SK-N-SH (cell line): ENCODE results near the gene TBL3. TPM values are rescaled to one million over a fixed set of nuclear protein-coding genes. Genes with fewer than 3 reads are reported as not detected.

Experiments used
- CTCF ChIA-PET: fragments of 300-600, 350-600 bp; formaldehyde crosslinking; extraction: SDS; loops from one replicate; lab custom pipeline; 2021; lab: Yijun Ruan, JAX
- POLR2A ChIA-PET: fragments of 350-600 bp; sonication (Branson Sonifier 250); formaldehyde crosslinking; extraction: SDS; loops from one replicate; lab custom pipeline; 2020; ENCODE audit warnings: antibody characterized with exemption, inconsistent platforms; lab: Yijun Ruan, JAX
- DNase-seq: peaks from one replicate; pipeline ENCODE4 v3.0.0; 2012
- H2AFZ ChIP-seq: fragments of 200-600 bp; sonication (generic); 2 replicates; pipeline ENCODE4 v1.8.1; 2016; ENCODE audit warnings: antibody characterized with exemption, mild to moderate bottlenecking, low read depth
- H3F3A ChIP-seq: fragments of 200-600 bp; sonication (generic); replicated peaks from 2 replicates; pipeline ENCODE3; 2016; ENCODE audit warnings: antibody characterized with exemption, mild to moderate bottlenecking; ENCODE audit not compliant: insufficient read depth
- H3K27ac ChIP-seq, 2 experiments: fragments of 200-500 bp in 1 of 2; fragments of 200-600 bp in 1 of 2; sonication (Bioruptor generic) in 1 of 2; sonication (generic), shearing (Covaris generic) in 1 of 2; 2 replicates each; pipeline versions ENCODE4 v1.5.1 to v1.6.1; 2014 to 2016; ENCODE audit warnings: low read depth in 2 of 2, inconsistent platforms in 1 of 2, low read length in 1 of 2, mild to moderate bottlenecking in 1 of 2, mixed read lengths in 1 of 2
- H3K27me3 ChIP-seq: fragments of 200-600 bp; sonication (generic), shearing (Covaris generic); 2 replicates; pipeline ENCODE4 v1.6.1; 2016; ENCODE audit warnings: mixed run types; ENCODE audit not compliant: insufficient read depth
- H3K36me3 ChIP-seq, 2 experiments: fragments of 200-500 bp in 1 of 2; fragments of 200-600 bp in 1 of 2; sonication (Bioruptor generic) in 1 of 2; sonication (generic) in 1 of 2; replicated peaks in 1 of 2; 2 replicates each; pipeline versions ENCODE3 to v1.5.1; 2014 to 2016; ENCODE audit warnings: low read length in 1 of 2, mild to moderate bottlenecking in 1 of 2; ENCODE audit not compliant: insufficient read depth in 2 of 2, control insufficient read depth in 1 of 2
- H3K4me1 ChIP-seq, 2 experiments: fragments of 200-500 bp in 1 of 2; fragments of 200-600 bp in 1 of 2; sonication (Bioruptor generic) in 1 of 2; sonication (generic), shearing (Covaris generic) in 1 of 2; 2 replicates each; pipeline versions ENCODE4 v1.5.1 to v1.6.1; 2014 to 2016; ENCODE audit warnings: low read depth in 1 of 2, low read length in 1 of 2, mixed run types in 1 of 2; ENCODE audit not compliant: insufficient read depth in 2 of 2, control insufficient read depth in 1 of 2
- H3K4me2 ChIP-seq: fragments of 200-600 bp; sonication (generic), shearing (Covaris generic); 2 replicates; pipeline ENCODE4 v1.6.1; 2017; ENCODE audit warnings: mixed run types
- H3K4me3 ChIP-seq, 2 experiments: fragments of 200-500 bp in 1 of 2; fragments of 200-600 bp in 1 of 2; sonication (Bioruptor generic) in 1 of 2; sonication (generic), shearing (Covaris generic) in 1 of 2; 2 replicates each; pipeline versions ENCODE4 v1.5.1 to v1.8.1; 2014 to 2016; ENCODE audit warnings: low read depth in 2 of 2, inconsistent platforms in 1 of 2, low read length in 1 of 2, mild to moderate bottlenecking in 1 of 2, mixed read lengths in 1 of 2, moderate library complexity in 1 of 2
- H3K79me2 ChIP-seq: fragments of 200-600 bp; sonication (generic); 2 replicates; pipeline ENCODE4 v1.8.1; 2017; ENCODE audit warnings: mild to moderate bottlenecking; ENCODE audit not compliant: insufficient read depth
- H3K9ac ChIP-seq: fragments of 200-600 bp; sonication (generic); 2 replicates; pipeline ENCODE4 v1.6.1; 2017; ENCODE audit warnings: mixed run types
- H3K9me2 ChIP-seq: fragments of 200-600 bp; sonication (generic); 2 replicates; pipeline ENCODE4 v1.6.1; 2017; ENCODE audit warnings: mixed run types
- H3K9me3 ChIP-seq: fragments of 200-600 bp; sonication (generic); 2 replicates; pipeline ENCODE4 v1.6.1; 2017; ENCODE audit warnings: mixed run types, mild to moderate bottlenecking, moderate library complexity
- H4K20me1 ChIP-seq: fragments of 200-600 bp; sonication (generic); 2 replicates; pipeline ENCODE4 v1.6.1; 2017; ENCODE audit warnings: mild to moderate bottlenecking, mixed run types; ENCODE audit not compliant: insufficient read depth
- CHD2 ChIP-seq: fragments of 150-350 bp; IDR thresholded peaks from 2 replicates; pipeline ENCODE4 v1.6.1; 2018; ENCODE audit warnings: low read length; ENCODE audit not compliant: partially characterized antibody
- CTCF ChIP-seq: fragments of 200-600 bp; sonication (generic); IDR thresholded peaks from 2 replicates; pipeline ENCODE4 v1.6.1; 2017; ENCODE audit warnings: antibody characterized with exemption, mild to moderate bottlenecking, moderate library complexity
- EZH2phosphoT487 ChIP-seq: fragments of 200-600 bp; sonication (generic); IDR thresholded peaks from 2 replicates; pipeline ENCODE4 v1.6.1; 2017; ENCODE audit warnings: low read depth, mixed run types, mild to moderate bottlenecking, antibody characterized with exemption, moderate library complexity, borderline replicate concordance
- JUND ChIP-seq: IDR thresholded peaks from 2 replicates; pipeline ENCODE4 v1.4.0; 2012
- MEF2A ChIP-seq: IDR thresholded peaks from 2 replicates; pipeline ENCODE4 v1.4.0; 2012; ENCODE audit warnings: low read depth, borderline replicate concordance
- NFIC ChIP-seq: IDR thresholded peaks from 2 replicates; pipeline ENCODE4 v1.4.0; 2012; ENCODE audit warnings: borderline replicate concordance
- NRF1 ChIP-seq: IDR thresholded peaks from 2 replicates; pipeline ENCODE4 v1.6.1; 2012; ENCODE audit warnings: low read depth, mild to moderate bottlenecking, low read length
- TCF12 ChIP-seq: IDR thresholded peaks from 2 replicates; pipeline ENCODE4 v1.4.0; 2012
- TEAD4 ChIP-seq: IDR thresholded peaks from 2 replicates; pipeline ENCODE4 v1.4.0; 2012; ENCODE audit warnings: mild to moderate bottlenecking, borderline replicate concordance; ENCODE audit not compliant: insufficient read depth
- YY1 ChIP-seq: IDR thresholded peaks from 2 replicates; pipeline ENCODE4 v1.4.0; 2012; ENCODE audit warnings: low read depth, mild to moderate bottlenecking
- WGBS: methylation state at CpG from one replicate; pipeline ENCODE4 v1.1.6; 2017; ENCODE audit warnings: low lambda C conversion rate; 5-methylcytosine and 5-hydroxymethylcytosine counted together
- polyA plus RNA-seq, 3 experiments: library from polyadenylated mRNA; depleted of rRNA; stranded (reverse); fragments of >200 nt; gene quantifications; 2 replicates each; pipeline ENCODE4 v1.2.3, GENCODE V29; 2012
- TF ChIP-seq, protein P1 (sequence below): IDR thresholded peaks from 2 replicates; pipeline ENCODE4 v1.4.0; 2012; ENCODE audit warnings: low read depth, borderline replicate concordance
- TF ChIP-seq, protein P2 (sequence below): IDR thresholded peaks from 2 replicates; pipeline ENCODE4 v1.4.0; 2012; ENCODE audit warnings: low read depth, borderline replicate concordance

Gene TBL3
- polyA plus RNA-seq, 1 of the 3 experiments (the other 2 are of a cell fraction) = 37.1 TPM

- peaks cover 0 to 18% of the 10 kb centered on the region in 2 experiments; a peak in 1 of 4 replicates for H3K4me1 ChIP-seq
- TF ChIP-seq EZH2phosphoT487 (no peak), TCF12 (no peak), MEF2A (no peak), NFIC (no peak), CTCF (no peak), NRF1 (no peak), JUND (no peak), YY1 (no peak), CHD2 (no peak), TEAD4 (no peak)
- TF ChIP-seq, protein P1, sequence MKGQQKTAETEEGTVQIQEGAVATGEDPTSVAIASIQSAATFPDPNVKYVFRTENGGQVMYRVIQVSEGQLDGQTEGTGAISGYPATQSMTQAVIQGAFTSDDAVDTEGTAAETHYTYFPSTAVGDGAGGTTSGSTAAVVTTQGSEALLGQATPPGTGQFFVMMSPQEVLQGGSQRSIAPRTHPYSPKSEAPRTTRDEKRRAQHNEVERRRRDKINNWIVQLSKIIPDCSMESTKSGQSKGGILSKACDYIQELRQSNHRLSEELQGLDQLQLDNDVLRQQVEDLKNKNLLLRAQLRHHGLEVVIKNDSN = no peak
- TF ChIP-seq, protein P2, sequence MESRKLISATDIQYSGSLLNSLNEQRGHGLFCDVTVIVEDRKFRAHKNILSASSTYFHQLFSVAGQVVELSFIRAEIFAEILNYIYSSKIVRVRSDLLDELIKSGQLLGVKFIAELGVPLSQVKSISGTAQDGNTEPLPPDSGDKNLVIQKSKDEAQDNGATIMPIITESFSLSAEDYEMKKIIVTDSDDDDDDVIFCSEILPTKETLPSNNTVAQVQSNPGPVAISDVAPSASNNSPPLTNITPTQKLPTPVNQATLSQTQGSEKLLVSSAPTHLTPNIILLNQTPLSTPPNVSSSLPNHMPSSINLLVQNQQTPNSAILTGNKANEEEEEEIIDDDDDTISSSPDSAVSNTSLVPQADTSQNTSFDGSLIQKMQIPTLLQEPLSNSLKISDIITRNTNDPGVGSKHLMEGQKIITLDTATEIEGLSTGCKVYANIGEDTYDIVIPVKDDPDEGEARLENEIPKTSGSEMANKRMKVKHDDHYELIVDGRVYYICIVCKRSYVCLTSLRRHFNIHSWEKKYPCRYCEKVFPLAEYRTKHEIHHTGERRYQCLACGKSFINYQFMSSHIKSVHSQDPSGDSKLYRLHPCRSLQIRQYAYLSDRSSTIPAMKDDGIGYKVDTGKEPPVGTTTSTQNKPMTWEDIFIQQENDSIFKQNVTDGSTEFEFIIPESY = no peak
- H3K36me3 ChIP-seq = peaks cover 2 to 3% of the 10 kb centered on the region in 2 experiments
- 69% methylated on average over 42 of the region's 96 CpGs for WGBS
- no peaks in the 10 kb centered on the region for H3K79me2 ChIP-seq
- no peaks in the 10 kb centered on the region for H4K20me1 ChIP-seq
- H3K9ac ChIP-seq = no peak overlapping the region
- H3F3A ChIP-seq = peaks cover 22% of the 10 kb centered on the region
- no peak overlapping the region for H2AFZ ChIP-seq
- no peak overlapping the region for H3K4me3 ChIP-seq
- ChIA-PET CTCF (interaction anchor here (0.6 to 12.9 kb wide), 2 partner anchors 12 to 123 kb away, joined by 3 to 108 read pairs; no protein-coding TSS in a partner anchor), POLR2A (interaction anchor here (0.8 kb wide), 1 partner anchor 163 kb away, joined by 3 read pairs; the partner anchor contains the start of gene TRAF7)
- H3K4me2 ChIP-seq = no peak overlapping the region
- no peaks in the 10 kb centered on the region for H3K9me2 ChIP-seq
- no peaks in the 10 kb centered on the region for H3K27me3 ChIP-seq
- peak; percentile 84 for DNase-seq
- H3K9me3 ChIP-seq = no peaks in the 10 kb centered on the region
- no peak overlapping the region for H3K27ac ChIP-seq
Measured at GRCh38 chr16:1991948-1992703, 20.3 kb downstream of the TBL3 start.
